HG02870 (cell line): Measurements from ENCODE around the gene TREML1.
"Not testable (repeated sequence)": the region's sequence is repeated elsewhere in the genome, so short reads cannot be mapped to it uniquely, and the experiment has no call there.

ENCODE experiments used
- ATAC-seq: cut with Tn5 transposase; IDR thresholded peaks from one replicate; pipeline ENCODE4 v1.9.1; 2021; ENCODE audit warnings: mild to moderate bottlenecking, moderate library complexity; ENCODE audit not compliant: unreplicated experiment

TREML1 gene

DNA sequence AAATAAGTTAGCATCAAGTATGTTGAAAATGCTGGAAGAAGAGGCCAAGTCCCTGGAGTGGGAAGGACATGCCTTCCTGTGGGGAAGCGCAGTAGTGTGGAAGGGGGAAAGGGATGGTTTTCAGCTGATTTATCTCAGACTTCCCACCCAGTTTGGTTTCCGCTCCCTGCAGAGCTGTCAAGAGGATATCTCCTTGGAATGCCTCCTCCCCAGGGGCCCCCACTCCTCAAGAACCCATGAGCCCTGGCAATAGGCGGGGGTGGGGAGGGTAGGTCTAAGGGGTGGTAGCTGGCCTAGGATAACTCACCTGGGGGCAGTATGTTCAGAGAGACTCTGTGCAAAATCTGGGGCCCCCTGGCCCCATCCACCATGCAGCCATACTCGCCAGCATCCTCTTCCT lies 696 bp downstream of the TREML1 start:
- no peak for ATAC-seq

DNA sequence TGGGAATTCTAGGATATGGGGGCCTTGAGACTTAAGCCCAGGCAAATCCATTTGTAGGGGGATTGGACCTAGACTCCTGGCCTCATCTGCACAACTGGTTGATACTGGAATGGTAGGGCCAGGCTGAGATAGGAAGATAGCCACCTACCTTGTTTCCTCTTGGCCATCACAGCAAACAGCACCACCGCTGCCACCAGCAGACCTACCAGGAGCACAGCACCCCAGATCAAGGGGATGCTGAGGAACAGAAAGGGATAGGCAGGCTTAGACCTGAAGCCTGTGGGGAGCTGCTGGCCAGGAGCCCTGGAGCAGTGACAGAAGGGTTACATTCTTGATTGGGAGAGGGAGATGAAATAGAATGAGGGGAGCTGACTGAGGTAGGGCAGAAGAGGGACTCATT lies 3.5 kb downstream of the TREML1 start:
- ATAC-seq: no peak

DNA sequence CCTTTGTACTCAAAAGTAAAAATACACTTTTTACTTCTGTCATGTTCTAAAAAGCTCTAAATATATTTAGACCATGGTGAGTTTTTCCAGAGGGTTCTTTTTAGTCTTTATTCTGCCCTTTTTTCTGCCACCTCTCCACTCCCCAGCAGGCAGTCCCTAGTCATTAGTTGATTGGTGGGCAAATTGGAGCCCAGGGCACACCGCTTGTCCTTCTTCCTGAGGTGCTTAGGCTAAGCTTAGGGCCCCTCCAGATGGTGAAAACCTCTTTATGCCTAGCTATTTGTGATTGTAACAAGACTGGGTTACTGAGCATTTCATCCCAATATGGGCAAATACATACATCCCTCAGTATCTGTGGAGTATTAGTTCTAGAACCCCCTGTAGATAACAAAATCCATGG lies 6.2 kb downstream of the TREML1 start:
- ATAC-seq: no peak

DNA sequence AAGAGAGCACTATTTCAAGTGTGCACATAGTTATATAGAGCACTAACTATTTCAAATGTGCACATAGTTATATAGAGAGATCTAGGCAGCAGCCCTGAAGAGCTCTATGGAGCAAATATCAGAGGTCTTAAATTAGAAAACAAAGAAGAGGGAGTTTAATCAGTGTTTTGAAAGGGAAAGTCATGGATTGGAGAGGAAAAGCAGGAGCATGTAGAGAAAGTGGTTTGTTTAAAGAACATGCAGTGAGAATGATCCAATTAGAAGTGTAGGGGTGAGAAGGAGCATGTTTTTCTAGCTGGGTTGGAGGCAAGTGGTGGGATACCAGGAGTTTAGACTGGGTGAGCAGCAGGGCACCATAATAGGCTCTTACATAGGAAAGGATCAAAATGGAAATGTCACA lies 17.2 kb downstream of the TREML1 start:
- ATAC-seq: no peak

DNA sequence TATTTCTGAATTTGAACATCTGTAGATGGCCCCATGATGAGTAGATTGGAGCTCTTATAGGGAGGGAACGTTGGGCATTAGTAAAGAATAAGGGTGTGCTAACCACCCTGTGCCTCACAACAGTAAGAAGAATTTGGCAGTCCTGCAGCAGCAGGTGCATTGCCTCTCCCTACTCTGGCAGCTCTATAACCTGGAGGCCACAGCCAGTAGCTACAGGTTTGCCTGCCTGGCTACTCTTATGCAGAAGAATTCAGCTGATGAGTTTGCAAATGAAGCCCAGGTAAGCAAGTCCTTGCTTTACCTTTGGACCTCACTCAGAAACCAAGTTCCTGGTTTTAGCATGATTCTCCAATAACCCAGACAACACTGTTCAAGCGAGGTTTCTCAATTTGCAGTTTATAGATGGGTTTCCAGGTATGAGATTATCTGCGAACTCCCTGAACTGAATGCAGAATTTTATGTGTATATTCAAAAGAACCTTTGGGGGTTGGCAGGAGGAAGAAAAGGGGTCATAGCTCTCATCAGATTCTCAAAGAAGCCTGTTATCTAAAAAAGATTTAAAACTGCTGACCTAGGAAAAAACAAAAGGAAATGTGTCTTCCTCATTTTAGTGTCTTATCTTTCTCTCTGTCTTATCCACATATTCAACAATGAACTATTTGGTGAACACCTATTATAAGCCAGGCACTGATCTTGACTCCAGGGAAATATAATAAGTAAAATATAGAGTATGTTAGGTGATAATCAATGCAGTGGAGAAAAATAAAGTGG lies 18.9 kb downstream of the TREML1 start:
- no peak for ATAC-seq

DNA sequence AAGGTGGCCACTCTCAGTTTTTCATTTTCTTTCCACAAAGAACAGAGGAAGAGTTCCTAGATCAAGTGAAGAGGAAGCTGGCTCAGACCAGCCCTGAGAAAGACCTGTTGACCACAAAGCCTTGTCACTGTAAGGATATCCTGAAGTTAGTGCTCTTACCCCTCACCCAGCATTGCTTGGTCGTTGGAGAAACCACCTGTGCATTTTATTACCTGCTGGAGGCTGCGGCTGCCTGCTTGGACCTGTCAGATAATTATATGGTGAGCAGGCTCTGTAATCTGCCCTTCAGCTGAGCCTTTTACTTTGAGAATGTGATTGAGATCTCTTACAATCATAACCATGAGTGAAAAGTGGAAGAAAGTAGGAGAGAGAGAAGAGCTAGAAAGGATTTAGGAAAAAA lies 21.9 kb downstream of the TREML1 start:
- no peak for ATAC-seq

DNA sequence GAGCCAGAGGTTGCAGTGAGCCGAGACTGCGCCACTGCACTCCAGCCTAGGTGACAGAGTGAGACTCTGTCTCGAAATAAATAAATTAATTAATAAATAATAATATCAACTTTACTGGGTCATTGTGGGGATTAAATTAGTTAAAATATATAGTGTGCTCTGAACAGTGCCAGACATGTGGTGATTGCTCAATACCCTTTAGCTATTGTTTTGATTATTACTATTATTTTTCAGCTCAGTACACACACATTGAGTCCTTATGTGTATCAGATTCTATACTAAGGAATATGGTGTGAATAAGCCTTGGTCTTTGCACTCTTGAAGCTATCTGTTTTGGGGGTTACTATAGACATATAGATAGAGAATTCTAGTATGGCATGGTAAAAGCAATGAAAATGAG lies 28.9 kb downstream of the TREML1 start:
- ATAC-seq: no peak

DNA sequence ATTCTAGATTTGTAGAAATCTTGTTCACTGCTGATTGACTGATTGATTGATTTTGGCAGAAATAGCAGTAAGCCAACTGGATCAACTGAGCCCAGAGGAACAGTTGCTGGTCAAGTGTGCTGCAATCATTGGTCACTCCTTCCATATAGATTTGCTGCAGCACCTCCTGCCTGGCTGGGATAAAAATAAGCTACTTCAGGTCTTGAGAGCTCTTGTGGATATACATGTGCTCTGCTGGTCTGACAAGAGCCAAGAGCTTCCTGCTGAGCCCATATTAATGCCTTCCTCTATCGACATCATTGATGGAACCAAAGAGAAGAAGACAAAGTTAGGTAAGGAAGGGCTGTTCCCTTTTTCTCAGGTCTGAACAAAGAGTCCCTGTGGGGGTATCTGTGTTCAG lies 31.2 kb downstream of the TREML1 start:
- ATAC-seq: no peak

DNA sequence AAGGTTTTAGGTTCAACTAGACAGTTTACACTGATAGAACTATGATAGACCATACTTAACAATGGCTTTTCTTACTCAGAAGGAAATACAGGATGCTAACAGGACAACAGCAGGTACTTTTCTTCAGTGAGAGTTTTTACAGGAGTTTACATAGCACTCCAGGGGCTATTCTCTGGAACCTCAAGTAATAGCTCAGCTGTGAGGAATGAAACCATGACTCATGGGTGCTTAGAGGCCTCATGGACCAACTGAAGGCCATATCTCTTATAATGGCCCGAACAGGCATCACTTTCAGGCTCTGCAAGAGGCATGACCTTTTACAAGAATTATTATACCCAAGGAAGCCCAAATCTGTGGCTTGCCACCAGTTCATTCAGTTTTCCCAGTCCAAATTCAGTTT lies 31.8 kb downstream of the TREML1 start:
- ATAC-seq: no peak

DNA sequence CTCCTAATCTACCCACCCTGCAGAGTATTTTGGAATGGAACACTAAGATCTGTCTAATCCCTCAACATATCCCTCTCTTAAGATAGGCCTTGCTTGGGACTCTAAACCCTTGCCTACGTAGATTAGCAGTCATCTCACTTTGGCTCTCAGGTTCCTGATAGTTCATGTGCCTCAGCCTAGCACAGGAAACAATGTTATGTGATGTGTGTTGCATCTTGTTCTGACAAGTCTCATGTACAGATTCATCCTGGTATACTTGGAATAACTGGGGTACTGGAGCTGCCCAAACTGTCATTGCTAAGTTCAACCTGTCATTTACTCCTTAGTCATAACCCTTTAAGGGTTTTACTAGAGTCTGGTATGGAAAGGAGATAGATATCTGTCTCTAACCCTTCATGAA lies 34.1 kb downstream of the TREML1 start:
- ATAC-seq: no peak

DNA sequence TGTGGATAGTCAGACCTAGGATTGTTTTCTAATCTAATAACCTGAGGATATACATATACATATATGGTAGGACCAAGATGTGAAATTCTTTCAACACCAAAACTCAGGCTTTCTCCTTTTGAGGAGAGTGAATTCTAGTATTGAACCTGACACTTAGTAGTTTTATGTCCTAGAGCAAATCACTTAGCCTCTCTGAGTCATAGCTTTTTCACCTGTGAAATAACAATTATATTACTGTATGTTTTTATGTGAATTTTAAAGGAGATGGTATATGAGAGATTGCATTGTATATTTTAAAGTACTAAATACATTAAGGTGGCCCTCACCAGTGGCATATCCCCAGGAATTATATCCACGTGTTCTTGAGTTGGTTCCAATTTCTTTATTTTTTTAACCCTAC lies 34.6 kb downstream of the TREML1 start:
- ATAC-seq: no peak

DNA sequence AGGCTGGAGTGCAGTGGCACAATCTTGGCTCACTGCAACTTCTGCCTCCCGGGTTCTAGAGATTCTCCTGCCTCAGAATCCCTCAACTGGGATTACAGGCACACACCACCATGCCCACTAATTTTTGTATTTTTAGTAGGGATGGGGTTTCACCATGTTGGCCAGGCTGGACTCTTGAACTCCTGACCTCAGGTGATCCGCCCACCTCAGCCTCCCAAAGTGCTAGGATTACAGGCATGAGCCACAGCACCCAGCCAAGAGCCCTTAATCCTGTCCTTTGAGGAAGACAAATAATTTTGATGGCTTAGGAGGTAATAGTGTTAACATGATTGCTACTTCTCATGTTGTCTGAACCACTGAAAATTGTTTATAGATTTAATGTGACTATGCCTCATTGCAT lies 39.1 kb downstream of the TREML1 start:
- not testable (repeated sequence) for ATAC-seq

DNA sequence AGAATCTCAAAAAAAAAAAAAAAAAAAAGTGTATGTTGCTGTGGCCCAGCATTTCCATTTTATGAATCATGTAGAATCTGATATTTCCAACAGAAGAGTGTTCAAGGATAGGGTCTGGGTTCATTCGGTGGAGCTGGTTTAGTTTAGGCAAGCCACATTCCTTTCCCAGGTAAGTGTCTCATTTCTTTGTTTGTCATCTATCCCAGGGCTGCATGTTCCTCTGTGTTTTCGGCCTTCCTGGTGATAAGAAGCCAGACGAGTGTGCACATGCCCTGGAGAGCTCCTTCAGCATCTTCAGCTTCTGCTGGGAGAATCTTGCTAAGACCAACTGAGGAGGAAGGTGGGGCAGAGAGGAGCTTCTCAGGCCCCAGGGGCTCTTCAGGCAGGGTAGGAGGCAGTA lies 43.1 kb downstream of the TREML1 start:
- ATAC-seq: no peak

DNA sequence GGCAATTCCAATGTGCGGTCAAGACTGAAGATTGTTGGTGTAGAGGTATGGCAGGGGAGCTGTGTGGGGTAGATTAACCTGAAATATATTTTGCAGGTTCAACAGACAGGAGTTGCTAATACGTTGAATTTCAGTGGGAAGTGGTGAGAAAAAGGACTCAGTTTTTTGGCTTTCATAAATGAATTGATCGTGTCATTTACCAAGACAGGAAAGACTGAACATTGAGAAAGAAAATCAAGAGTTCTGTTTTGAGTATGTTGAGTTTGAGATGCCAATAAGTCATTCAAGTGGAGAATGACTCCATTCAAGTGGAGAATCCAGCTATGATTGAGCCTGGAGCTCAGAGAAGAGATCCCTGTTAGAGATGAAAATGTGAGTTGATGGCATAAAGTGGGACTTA lies 50.3 kb downstream of the TREML1 start:
- ATAC-seq: no peak

DNA sequence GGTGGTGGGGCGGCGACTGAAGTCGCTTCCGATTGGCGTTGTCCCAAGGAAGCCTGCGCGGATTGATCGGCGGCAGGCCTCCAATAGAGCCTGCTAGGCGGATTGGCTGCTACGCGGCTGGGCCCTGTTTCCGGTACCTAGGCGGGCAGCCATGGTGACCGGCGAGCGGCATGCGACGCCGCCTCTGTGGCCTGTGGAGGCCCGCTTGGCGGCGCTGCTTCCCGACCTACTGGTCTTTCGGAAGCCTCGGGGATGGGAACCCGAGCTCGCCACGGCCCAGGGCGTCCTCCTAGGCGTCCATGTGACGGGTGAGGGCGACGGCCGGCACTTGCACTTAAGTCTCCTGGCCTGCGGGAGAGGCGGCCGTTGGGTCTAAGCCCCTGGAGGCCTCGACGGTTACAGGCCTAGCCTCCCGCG lies 53.3 kb downstream of the TREML1 start:
- ATAC-seq: no peak
